ENCODE data around the gene CARMIL1. TPM values are rescaled to one million over a fixed set of nuclear protein-coding genes. Genes with fewer than 3 reads are reported as not detected.

Gene CARMIL1
- total and polyA plus RNA-seq, 3 experiments from 2014 or later: 1.8 to 2.9 TPM; not detected in 1

- no peaks in the 10 kb centered on the region for H3K27me3 ChIP-seq (ENCODE audit: insufficient read depth, low read length, poor library complexity, severe bottlenecking)
- Mint-ChIP-seq H3K27me3 (no peaks in the 10 kb centered on the region), H3K4me1 (no peaks in the 10 kb centered on the region), H3K36me3 (no peaks in the 10 kb centered on the region), H3K9me3 (no peaks in the 10 kb centered on the region), H3K4me3 (no peak overlapping the region), H3K27ac (no peak overlapping the region)
- ChIA-PET CTCF (no interaction called here), POLR2A (no interaction called here)
- H3K4me3 ChIP-seq (ENCODE audit: low read length): no peak overlapping the region
- no peak overlapping the region for H3K27ac ChIP-seq (ENCODE audit: low read depth, low read length)
- H3K4me1 ChIP-seq (ENCODE audit: insufficient read depth, low read length): no peaks in the 10 kb centered on the region
- H3K9me3 ChIP-seq (ENCODE audit: low read length): no peaks in the 10 kb centered on the region
- no peak for DNase-seq
- no peaks in the 10 kb centered on the region for H3K36me3 ChIP-seq (ENCODE audit: insufficient read depth, low read length)
Measured at GRCh38 chr6:25343984-25344383, 64.8 kb downstream of the CARMIL1 start.

GRCh38 chr6:25344827-25345226, 65.7 kb downstream of the CARMIL1 start:
- POLR2A ChIA-PET: no interaction called here

GRCh38 chr6:25346064-25346463, 66.9 kb downstream of the CARMIL1 start:
- no peak overlapping the region for H3K4me3 ChIP-seq (ENCODE audit: low read length)
- H3K36me3 ChIP-seq (ENCODE audit: insufficient read depth, low read length): no peaks in the 10 kb centered on the region
- Mint-ChIP-seq H3K36me3 (no peaks in the 10 kb centered on the region), H3K27me3 (no peaks in the 10 kb centered on the region), H3K4me3 (no peak overlapping the region), H3K9me3 (no peaks in the 10 kb centered on the region), H3K4me1 (no peaks in the 10 kb centered on the region), H3K27ac (no peak overlapping the region)
- no peaks in the 10 kb centered on the region for H3K4me1 ChIP-seq (ENCODE audit: insufficient read depth, low read length)
- DNase-seq: no peak
- H3K9me3 ChIP-seq (ENCODE audit: low read length): no peaks in the 10 kb centered on the region
- ChIA-PET POLR2A (no interaction called here), CTCF (no interaction called here)
- no peaks in the 10 kb centered on the region for H3K27me3 ChIP-seq (ENCODE audit: insufficient read depth, low read length, poor library complexity, severe bottlenecking)
- H3K27ac ChIP-seq (ENCODE audit: low read depth, low read length): no peak overlapping the region

More at GRCh38 chr6:25344827-25345226, 65.7 kb downstream of the CARMIL1 start:
- H3K9me3 Mint-ChIP-seq: no peaks in the 10 kb centered on the region
- H3K27me3 ChIP-seq (ENCODE audit: insufficient read depth, low read length, poor library complexity, severe bottlenecking): no peaks in the 10 kb centered on the region
- H3K27ac Mint-ChIP-seq: no peak overlapping the region
- H3K27me3 Mint-ChIP-seq: no peaks in the 10 kb centered on the region
- H3K4me3 Mint-ChIP-seq: no peak overlapping the region
- no peak overlapping the region for H3K27ac ChIP-seq (ENCODE audit: low read depth, low read length)
- CTCF ChIA-PET: no interaction called here
- no peaks in the 10 kb centered on the region for H3K9me3 ChIP-seq (ENCODE audit: low read length)
- no peaks in the 10 kb centered on the region for H3K4me1 Mint-ChIP-seq
- no peaks in the 10 kb centered on the region for H3K4me1 ChIP-seq (ENCODE audit: insufficient read depth, low read length)
- DNase-seq: no peak
- H3K36me3 ChIP-seq (ENCODE audit: insufficient read depth, low read length): no peaks in the 10 kb centered on the region
- H3K36me3 Mint-ChIP-seq: no peaks in the 10 kb centered on the region
- H3K4me3 ChIP-seq (ENCODE audit: low read length): no peak overlapping the region

GRCh38 chr6:25350573-25350972, 71.4 kb downstream of the CARMIL1 start:
- Histone ChIP-seq H3K36me3 (ENCODE audit: insufficient read depth, low read length) (no peaks in the 10 kb centered on the region), H3K9me3 (ENCODE audit: low read length) (no peaks in the 10 kb centered on the region), H3K4me1 (ENCODE audit: insufficient read depth, low read length) (peaks cover 7% of the 10 kb centered on the region), H3K27ac (ENCODE audit: low read depth, low read length) (no peak overlapping the region), H3K27me3 (ENCODE audit: insufficient read depth, low read length, poor library complexity, severe bottlenecking) (no peaks in the 10 kb centered on the region), H3K4me3 (ENCODE audit: low read length) (no peak overlapping the region)
- CTCF ChIA-PET: interaction anchor here (1.1 kb wide), 1 partner anchor 10 kb away, joined by 3 read pairs; no protein-coding TSS in a partner anchor
- Mint-ChIP-seq H3K9me3 (no peaks in the 10 kb centered on the region), H3K27ac (no peak overlapping the region), H3K27me3 (peaks cover 0 to 1% of the 10 kb centered on the region in 2 donors), H3K4me1 (peaks cover 0 to 8% (median 1%) of the 10 kb centered on the region in 3 donors), H3K36me3 (no peaks in the 10 kb centered on the region), H3K4me3 (no peak overlapping the region)
- no peak for DNase-seq
- POLR2A ChIA-PET: no interaction called here

GRCh38 chr6:25351485-25351884, 72.3 kb downstream of the CARMIL1 start:
- Histone ChIP-seq H3K4me3 (ENCODE audit: low read length) (no peak overlapping the region), H3K27ac (ENCODE audit: low read depth, low read length) (no peak overlapping the region), H3K36me3 (ENCODE audit: insufficient read depth, low read length) (no peaks in the 10 kb centered on the region), H3K27me3 (ENCODE audit: insufficient read depth, low read length, poor library complexity, severe bottlenecking) (no peaks in the 10 kb centered on the region), H3K9me3 (ENCODE audit: low read length) (no peaks in the 10 kb centered on the region), H3K4me1 (ENCODE audit: insufficient read depth, low read length) (peaks cover 7% of the 10 kb centered on the region)
- Mint-ChIP-seq H3K4me3 (no peak overlapping the region), H3K27ac (no peak overlapping the region), H3K36me3 (no peaks in the 10 kb centered on the region), H3K4me1 (peaks cover 0 to 8% (median 1%) of the 10 kb centered on the region in 3 donors), H3K27me3 (peaks cover 0 to 1% of the 10 kb centered on the region in 2 donors), H3K9me3 (no peaks in the 10 kb centered on the region)
- no peak for DNase-seq
- CTCF ChIA-PET: no interaction called here
- POLR2A ChIA-PET: no interaction called here

DNA sequence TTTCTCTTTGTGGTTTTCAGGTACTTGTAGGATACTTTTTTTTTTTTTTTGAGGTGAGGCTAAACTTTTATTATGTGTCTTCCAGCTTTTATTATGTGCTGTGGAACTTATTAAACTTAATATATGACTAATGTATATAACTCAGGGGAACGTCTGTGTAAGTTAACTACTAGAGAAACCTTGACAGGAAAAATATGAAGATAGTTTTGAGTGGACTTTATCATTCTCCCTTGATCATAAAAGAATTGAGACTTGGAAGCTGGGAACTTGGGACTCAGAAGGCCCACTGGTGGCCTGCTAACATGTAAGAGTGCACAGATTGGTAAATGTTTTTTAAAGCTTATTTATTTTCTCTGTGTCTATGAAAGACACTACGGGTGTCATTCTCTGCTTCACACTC, 73.1 kb downstream of the CARMIL1 start:
- Mint-ChIP-seq H3K27ac (no peak overlapping the region), H3K27me3 (peaks cover 0 to 3% of the 10 kb centered on the region in 2 donors), H3K9me3 (no peaks in the 10 kb centered on the region), H3K4me1 (peaks cover 0 to 8% (median 1%) of the 10 kb centered on the region in 3 donors), H3K4me3 (no peak overlapping the region), H3K36me3 (no peaks in the 10 kb centered on the region)
- no peaks in the 10 kb centered on the region for H3K9me3 ChIP-seq (ENCODE audit: low read length)
- H3K36me3 ChIP-seq (ENCODE audit: insufficient read depth, low read length): no peaks in the 10 kb centered on the region
- no peak overlapping the region for H3K27ac ChIP-seq (ENCODE audit: low read depth, low read length)
- DNase-seq: no peak
- H3K4me1 ChIP-seq (ENCODE audit: insufficient read depth, low read length): peaks cover 7% of the 10 kb centered on the region
- no peak overlapping the region for H3K4me3 ChIP-seq (ENCODE audit: low read length)
- ChIA-PET POLR2A (no interaction called here), CTCF (interaction anchor here (0.8 kb wide), 1 partner anchor 137 kb away, joined by 3 read pairs; no protein-coding TSS in a partner anchor)
- no peaks in the 10 kb centered on the region for H3K27me3 ChIP-seq (ENCODE audit: insufficient read depth, low read length, poor library complexity, severe bottlenecking)

DNA sequence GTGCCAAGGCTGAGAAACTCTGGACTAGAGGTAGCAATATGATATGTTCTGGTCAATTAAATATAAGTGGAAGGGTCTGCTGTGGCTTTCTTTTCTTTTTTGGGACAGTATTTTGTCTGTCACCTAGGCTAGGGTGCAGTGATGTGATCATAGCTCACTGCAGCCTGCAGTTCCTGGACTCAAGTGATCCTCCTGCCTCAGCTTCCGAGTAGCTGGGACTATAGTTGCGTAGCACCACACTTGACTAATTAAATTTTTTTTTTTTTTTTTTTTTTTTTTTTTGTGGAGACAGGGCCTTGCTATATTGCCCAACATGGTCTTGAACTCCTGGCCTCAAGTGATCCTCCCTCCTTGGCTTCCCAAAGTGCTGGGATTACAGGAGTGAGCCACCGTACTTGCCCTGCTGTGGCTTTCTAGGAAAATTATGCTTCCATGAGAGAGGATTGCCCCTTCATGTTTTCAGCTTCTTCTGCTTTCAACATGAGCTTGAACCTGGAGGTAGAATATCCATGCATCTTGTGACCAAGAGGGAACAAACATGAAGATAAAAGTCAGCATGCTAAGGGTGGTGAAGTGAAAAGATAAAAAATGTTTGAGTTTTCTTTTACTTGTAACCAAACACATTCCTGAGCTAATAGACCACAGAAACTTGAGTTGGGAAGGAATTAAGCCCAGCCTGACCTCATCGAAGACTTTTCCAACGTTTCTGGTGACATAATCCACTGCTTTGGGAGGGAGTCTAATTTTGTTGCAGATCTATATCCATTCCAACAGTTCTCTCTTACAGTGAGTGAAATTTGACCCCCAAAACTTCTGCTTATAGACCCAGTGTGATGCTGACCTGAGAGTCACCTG, 75.1 kb downstream of the CARMIL1 start:
- no peaks in the 10 kb centered on the region for H3K36me3 Mint-ChIP-seq
- H3K27me3 Mint-ChIP-seq: peaks cover 0 to 3% of the 10 kb centered on the region in 2 donors
- H3K9me3 ChIP-seq (ENCODE audit: low read length): no peaks in the 10 kb centered on the region
- CTCF ChIA-PET: interaction anchor here (1.1 kb wide), 1 partner anchor 89 kb away, joined by 3 read pairs; no protein-coding TSS in a partner anchor
- no peak overlapping the region for H3K27ac ChIP-seq (ENCODE audit: low read depth, low read length)
- H3K4me3 Mint-ChIP-seq: no peak overlapping the region
- no peak for DNase-seq
- POLR2A ChIA-PET: no interaction called here
- no peaks in the 10 kb centered on the region for H3K36me3 ChIP-seq (ENCODE audit: insufficient read depth, low read length)
- no peaks in the 10 kb centered on the region for H3K9me3 Mint-ChIP-seq
- H3K27me3 ChIP-seq (ENCODE audit: insufficient read depth, low read length, poor library complexity, severe bottlenecking): no peaks in the 10 kb centered on the region
- H3K4me1 ChIP-seq (ENCODE audit: insufficient read depth, low read length): peaks cover 7% of the 10 kb centered on the region
- no peak overlapping the region for H3K27ac Mint-ChIP-seq
- H3K4me1 Mint-ChIP-seq: peaks cover 0 to 8% (median 1%) of the 10 kb centered on the region in 3 donors
- H3K4me3 ChIP-seq (ENCODE audit: low read length): no peak overlapping the region

DNA sequence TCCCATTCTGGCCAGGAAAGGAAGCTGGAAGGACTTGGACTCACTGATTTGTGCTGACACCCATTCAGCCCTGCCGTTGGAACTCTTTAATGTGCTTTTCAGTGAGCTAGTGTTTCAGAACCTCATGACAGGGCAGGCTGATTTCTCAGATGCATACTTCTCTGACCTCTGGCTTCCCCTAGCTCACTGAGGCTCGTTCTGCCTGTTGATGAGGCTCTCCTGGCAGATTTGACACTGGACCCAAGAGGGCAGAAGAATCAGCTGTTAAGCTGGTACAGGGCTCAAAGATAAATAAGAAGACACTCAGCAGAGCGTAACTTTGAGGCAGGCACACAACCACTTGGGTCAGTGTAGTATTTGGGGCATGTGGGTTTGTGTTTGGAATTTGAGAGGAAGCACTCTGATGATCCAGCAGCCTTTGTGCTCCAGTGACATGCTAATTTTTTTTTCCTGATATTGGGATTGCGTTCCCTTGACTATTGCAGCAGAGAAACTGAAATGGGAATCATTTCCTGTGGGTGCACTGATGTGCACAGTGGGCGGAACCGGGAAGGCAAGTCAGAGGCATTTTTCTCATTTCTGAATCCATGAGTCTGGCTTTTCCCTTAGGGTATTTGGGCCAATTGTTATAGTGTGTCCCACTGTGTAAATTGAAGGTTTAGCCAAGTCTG, 80.2 kb downstream of the CARMIL1 start:
- Histone ChIP-seq H3K27me3 (ENCODE audit: insufficient read depth, low read length, poor library complexity, severe bottlenecking) (no peaks in the 10 kb centered on the region), H3K36me3 (ENCODE audit: insufficient read depth, low read length) (no peaks in the 10 kb centered on the region), H3K9me3 (ENCODE audit: low read length) (no peaks in the 10 kb centered on the region), H3K27ac (ENCODE audit: low read depth, low read length) (no peak overlapping the region), H3K4me3 (ENCODE audit: low read length) (no peak overlapping the region), H3K4me1 (ENCODE audit: insufficient read depth, low read length) (no peaks in the 10 kb centered on the region)
- ChIA-PET CTCF (interaction anchor here (2.0 kb wide), 1 partner anchor 8 kb away, joined by 7 read pairs; no protein-coding TSS in a partner anchor), POLR2A (no interaction called here)
- H3K9me3 Mint-ChIP-seq: no peaks in the 10 kb centered on the region
- H3K27me3 Mint-ChIP-seq: peaks cover 0 to 4% of the 10 kb centered on the region in 2 donors
- DNase-seq: no peak
- no peaks in the 10 kb centered on the region for H3K4me1 Mint-ChIP-seq
- H3K36me3 Mint-ChIP-seq: no peaks in the 10 kb centered on the region
- no peak overlapping the region for H3K4me3 Mint-ChIP-seq
- H3K27ac Mint-ChIP-seq: no peak overlapping the region
